IPS-NIHi11 (cell line): Measurements from ENCODE around the gene SEC31A.
"Not testable (repeated sequence)": the region's sequence is repeated elsewhere in the genome, so short reads cannot be mapped to it uniquely, and the experiment has no call there.

Experiments used
- DNase-seq: peaks from one replicate; pipeline ENCODE4 v3.0.0; 2012; ENCODE audit warnings: mixed read lengths, low spot score

Gene SEC31A

GRCh38 chr4:82839624-82840023 is 51.3 kb downstream of the SEC31A start:
- DNase-seq: no peak

- DNase-seq: no peak
Measured at GRCh38 chr4:82833696-82834313, 57.1 kb downstream of the SEC31A start.

- DNase-seq: not testable (repeated sequence)
Measured at GRCh38 chr4:82833060-82833459, 57.9 kb downstream of the SEC31A start.

GRCh38 chr4:82825425-82825824 is 65.5 kb downstream of the SEC31A start:
- no peak for DNase-seq

DNA sequence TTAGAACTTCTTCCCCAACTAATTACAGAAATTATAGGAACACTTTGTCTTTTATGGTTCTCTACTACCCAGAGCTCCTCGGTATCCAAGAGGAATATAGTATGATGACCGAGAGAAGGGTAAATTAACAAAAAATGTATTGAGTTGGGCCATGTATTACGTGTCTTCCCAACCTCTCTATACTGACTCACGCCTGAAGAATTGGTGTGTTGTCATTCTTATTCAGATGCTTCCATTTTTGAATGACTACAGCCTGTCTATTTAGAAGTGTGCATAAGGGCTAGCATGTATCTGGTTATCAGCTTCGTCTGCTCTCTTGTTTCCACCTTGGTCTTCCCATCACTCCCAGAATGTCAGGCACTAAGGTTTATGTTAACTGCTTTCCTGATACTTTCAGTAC is 67.9 kb downstream of the SEC31A start:
- DNase-seq: no peak

DNA sequence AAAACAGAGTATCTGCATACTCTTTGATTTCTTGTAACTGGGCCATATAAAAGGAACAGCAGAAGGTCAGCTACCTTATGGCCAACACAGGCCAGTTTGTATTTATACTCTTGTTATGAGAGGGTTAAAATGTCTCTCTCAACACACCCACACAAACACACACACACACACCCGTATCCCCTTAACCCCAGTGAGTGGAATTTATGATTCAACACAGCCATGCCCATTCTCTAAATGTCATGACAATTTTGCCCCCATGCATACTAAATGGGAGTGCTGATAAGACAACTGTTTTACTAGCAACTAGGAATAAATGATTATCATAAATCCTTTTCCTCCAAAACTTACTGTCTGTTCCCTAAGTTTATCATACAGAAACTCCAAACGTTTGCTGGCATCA is 70.3 kb downstream of the SEC31A start:
- no peak for DNase-seq

- no peak for DNase-seq
Measured at GRCh38 chr4:82818664-82819662, 72.0 kb downstream of the SEC31A start.

- not testable (repeated sequence) for DNase-seq
Measured at GRCh38 chr4:82816874-82817273, 74.1 kb downstream of the SEC31A start.

DNA sequence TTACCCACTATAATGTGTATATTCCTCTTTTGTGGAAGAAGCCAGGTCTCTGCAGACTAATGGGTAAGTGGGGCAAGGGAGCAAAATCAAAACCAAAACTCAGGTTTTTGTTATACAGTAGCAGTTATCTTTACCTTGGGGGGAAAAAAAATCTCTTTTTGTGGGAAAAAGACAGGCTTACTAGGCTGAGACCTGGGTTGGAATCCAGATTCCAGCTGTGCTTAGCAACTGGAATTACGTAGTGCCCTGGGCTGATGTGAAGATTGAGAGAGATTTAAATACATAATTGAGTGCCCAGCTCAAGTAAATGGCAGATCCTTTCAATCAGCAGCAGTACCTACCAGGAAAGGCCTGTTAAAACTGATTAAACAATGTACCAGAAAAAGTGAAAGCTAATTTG is 76.9 kb downstream of the SEC31A start:
- no peak for DNase-seq

DNA sequence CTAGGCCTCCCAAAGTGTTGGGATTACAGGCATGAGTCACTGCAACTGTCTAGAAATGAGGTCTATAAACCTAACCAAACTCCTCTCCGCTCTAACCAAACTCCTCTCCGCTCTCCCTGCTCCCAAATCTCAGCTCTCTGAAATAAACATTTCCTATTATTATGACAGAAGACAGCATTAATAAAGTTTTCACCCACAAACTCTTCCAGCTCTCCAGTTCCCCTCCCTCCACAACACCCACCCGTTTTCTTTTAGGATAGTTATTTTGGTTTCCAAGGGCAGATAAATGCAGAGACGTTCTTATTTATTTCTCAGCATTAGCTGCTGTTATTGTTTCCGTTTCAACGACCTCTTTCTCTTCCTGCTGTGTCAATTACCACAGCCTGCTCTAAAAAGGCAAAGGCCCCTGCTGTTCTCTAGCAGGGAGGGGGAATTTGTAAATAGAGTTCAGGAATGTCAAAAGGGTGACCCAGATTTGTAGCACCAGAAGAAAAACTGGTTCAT is 79.1 kb downstream of the SEC31A start:
- peak; percentile 69 for DNase-seq

GRCh38 chr4:82811392-82811791 is 79.6 kb downstream of the SEC31A start:
- DNase-seq: no peak

DNA sequence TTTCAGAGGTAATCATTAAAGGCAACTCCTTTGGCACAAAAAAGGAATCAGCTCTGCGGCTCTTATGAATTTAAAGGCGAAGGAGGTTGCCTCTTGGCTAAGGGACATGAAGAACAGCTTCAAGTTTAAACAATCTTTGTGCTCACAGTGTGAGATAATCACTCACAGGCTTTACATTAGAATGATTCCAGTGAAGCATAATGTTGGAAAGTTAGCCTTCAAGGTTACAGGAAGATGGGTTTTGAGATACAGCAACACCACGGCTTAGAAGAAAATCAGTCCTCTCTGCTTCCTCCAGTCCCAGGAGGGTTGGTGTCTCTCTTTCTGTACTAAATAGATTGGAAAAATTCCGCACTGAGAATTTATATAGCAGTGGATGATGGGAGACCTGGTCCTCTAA is 80.8 kb downstream of the SEC31A start:
- DNase-seq: no peak

DNA sequence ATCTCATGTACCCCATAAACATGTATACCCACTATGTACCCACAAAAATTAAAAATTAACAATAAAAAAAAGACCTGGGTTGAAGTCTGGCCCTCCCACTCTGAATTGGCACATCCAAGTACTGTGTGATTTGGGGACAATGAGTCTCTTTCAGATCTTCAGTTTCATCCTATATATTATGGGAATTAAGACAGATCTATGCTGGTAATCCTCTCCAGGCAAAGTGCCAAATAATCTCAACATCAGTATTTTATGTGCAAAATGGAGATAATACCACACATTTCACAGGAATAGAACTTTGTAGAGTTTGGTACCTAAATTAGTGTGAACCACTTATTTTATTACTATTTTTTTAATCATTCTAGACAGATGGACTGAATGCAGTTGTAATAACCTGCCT is 81.3 kb downstream of the SEC31A start:
- DNase-seq: no peak

GRCh38 chr4:82803746-82804145 is 87.2 kb downstream of the SEC31A start:
- no peak for DNase-seq

DNA sequence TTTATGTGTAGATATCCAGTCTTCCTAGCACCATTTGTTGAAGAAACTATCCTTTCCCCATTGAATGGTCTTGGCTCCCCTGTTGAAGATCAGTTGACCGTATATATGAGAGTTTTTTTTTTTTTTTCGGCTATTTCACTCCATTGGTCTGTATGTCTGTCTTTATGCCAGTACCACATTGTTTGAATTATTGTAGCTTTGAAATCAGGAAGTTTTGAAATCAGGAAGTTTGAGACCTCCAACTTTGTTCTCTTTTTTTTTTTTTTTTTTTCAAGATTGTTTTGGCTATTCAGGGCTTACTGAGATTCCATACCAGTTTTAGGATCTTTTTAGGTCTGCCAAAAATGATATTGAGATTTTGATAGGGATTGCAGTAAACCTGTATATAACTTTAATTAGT is 88.0 kb downstream of the SEC31A start:
- no peak for DNase-seq

GRCh38 chr4:82801910-82802521 is 88.9 kb downstream of the SEC31A start:
- DNase-seq: no peak

DNA sequence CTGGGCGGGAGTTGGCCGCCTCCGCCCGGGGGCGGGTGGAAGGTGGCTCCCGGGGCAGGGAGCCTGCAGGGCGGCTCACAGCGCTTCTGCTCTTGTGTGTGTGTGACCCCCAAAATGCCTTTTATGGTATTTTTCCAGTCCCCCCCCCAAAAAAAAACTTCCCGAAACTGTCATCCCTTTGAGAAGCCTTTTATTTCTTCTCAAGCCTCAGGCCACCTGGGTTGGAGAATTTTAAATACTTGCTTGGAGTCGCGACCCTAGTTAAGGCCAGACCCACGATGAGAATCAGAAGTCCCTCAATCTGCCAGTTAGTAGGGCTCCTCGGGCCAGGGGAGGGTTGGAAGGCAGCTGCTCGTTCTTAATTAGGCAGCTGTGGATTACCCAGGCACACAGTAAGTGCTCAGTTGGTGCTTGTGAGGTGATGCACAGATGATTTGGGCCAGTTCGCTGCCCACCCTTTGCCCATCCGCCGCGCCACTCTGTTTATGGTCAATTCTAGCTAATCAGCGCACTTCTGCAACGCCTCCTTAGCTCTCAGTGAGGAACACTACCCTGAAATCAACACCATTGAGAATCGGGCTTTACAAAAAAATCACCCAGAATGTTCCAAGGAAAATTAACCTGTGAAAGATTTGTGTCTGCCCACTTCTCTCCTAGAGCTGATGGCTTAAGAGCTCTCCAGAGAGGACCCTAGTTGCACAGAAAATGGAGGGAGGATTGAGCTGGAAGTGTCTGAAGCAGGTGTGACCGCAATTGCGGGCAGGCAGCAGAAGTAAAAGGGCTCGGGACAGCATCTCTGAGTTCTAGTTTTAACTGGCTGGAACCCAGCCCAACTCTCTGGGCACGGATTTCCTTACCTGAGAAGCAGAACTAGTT is 91.7 kb downstream of the SEC31A start:
- DNase-seq: no peak

- DNase-seq: peak; percentile 87
Measured at GRCh38 chr4:82798168-82799005, 92.6 kb downstream of the SEC31A start, which contains the start of gene SCD5. SCD5 (minus strand) TSS chr4:82798796; CDS start chr4:82798537, 259 bp downstream.

GRCh38 chr4:82797405-82798111 is 93.4 kb downstream of the SEC31A start:
- peak; percentile 42 for DNase-seq

- peak; percentile 73 for DNase-seq
Measured at GRCh38 chr4:82797040-82797404, 93.9 kb downstream of the SEC31A start.
